ENCODE measurements around the gene KRTCAP3.

DNA sequence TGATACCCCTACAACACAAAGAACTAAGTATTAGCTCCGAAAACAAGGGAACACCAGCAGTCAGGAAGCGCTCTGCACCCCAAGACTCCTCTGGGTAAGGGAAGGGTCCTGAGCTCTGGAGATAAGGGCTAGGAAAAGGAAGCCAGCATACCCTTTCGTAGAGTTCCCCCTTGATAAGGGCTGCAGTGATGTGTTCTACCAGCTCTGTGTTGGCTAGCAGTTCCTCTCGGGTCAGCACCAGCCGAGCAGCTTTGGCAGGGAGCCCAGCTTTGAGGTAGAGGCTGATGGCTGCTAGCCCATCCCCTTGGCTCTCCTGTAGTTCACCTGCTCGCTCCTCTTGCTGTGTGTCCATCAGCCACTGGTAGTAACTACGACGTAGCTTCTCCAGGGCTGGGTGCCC lies 18.9 kb downstream of the KRTCAP3 start:
- TF ChIP-seq, protein P1, sequence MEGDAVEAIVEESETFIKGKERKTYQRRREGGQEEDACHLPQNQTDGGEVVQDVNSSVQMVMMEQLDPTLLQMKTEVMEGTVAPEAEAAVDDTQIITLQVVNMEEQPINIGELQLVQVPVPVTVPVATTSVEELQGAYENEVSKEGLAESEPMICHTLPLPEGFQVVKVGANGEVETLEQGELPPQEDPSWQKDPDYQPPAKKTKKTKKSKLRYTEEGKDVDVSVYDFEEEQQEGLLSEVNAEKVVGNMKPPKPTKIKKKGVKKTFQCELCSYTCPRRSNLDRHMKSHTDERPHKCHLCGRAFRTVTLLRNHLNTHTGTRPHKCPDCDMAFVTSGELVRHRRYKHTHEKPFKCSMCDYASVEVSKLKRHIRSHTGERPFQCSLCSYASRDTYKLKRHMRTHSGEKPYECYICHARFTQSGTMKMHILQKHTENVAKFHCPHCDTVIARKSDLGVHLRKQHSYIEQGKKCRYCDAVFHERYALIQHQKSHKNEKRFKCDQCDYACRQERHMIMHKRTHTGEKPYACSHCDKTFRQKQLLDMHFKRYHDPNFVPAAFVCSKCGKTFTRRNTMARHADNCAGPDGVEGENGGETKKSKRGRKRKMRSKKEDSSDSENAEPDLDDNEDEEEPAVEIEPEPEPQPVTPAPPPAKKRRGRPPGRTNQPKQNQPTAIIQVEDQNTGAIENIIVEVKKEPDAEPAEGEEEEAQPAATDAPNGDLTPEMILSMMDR (optimal IDR thresholded peaks at IDR 0.05 in 1 of 3, IDR thresholded peaks at IDR 0.05 in 1 of 3, conservative IDR thresholded peaks at IDR 0.05 in 1 of 3; ENCODE audit: extremely low read depth in 1 of 3, insufficient read depth in 2 of 3, low read length in 3 of 3): no peak
- TF ChIP-seq EZH2 (IDR thresholded peaks at IDR 0.05; ENCODE audit: low read length): no peak

Measured in keratinocyte (primary cell).